K562 (cell line): ENCODE results near the gene LRRC8C. TPM values are rescaled to one million over a fixed set of nuclear protein-coding genes. Genes with fewer than 3 reads are reported as not detected.
A peak's percentile ranks its signal among the peaks of the same experiment; 100 is the strongest.

ENCODE experiments used
- ASH1L ChIP-seq: fragments of 450-650 bp; IDR thresholded peaks from 2 replicates; pipeline ENCODE4 v1.6.1; 2018; ENCODE audit warnings: borderline replicate concordance, mild to moderate bottlenecking, low read depth; ENCODE audit not compliant: partially characterized antibody
- CBX1 ChIP-seq: sonication (generic); IDR thresholded peaks from 2 replicates; pipeline ENCODE4 v1.6.1; 2016; ENCODE audit warnings: antibody characterized with exemption, low read depth, mild to moderate bottlenecking
- CCNT2 ChIP-seq: IDR thresholded peaks from 2 replicates; pipeline ENCODE4 v1.6.1; 2011; ENCODE audit warnings: borderline replicate concordance, low read depth, mild to moderate bottlenecking, moderate library complexity, mixed read lengths, low read length; ENCODE audit not compliant: insufficient read length; ENCODE audit errors: extremely low read depth
- EGR1 ChIP-seq: fragments of 450-650 bp; conservative IDR thresholded peaks from 2 replicates; pipeline ENCODE4 v1.6.1; 2017; ENCODE audit warnings: mild to moderate bottlenecking
- ETV6 ChIP-seq, 3 experiments: fragments of 150-350 bp in 1 of 3; sonication (generic) in 1 of 3; formaldehyde crosslinking in 1 of 3; IDR thresholded peaks; 2 replicates each; pipeline versions ENCODE4 v1.6.1 to v1.8.0; 2014 to 2022; ENCODE audit warnings: borderline replicate concordance in 2 of 3, low read depth in 2 of 3, antibody characterized with exemption in 1 of 3, low read length in 1 of 3, mild to moderate bottlenecking in 1 of 3, missing genetic modification reagents in 1 of 3
- HDAC1 ChIP-seq, 2 experiments: fragments of 450-650 bp; IDR thresholded peaks; 2 replicates each; pipeline ENCODE4 v1.6.1; 2016 to 2017; ENCODE audit warnings: inconsistent platforms in 1 of 2, mild to moderate bottlenecking in 1 of 2, moderate library complexity in 1 of 2
- MTA2 ChIP-seq: fragments of 450-650 bp; IDR thresholded peaks from 2 replicates; pipeline ENCODE4 v1.6.1; 2016; ENCODE audit warnings: low read depth
- MTA3 ChIP-seq: fragments of 450-650 bp; formaldehyde crosslinking; IDR thresholded peaks from 2 replicates; pipeline ENCODE4 v1.6.1; 2017; ENCODE audit warnings: mild to moderate bottlenecking, borderline replicate concordance
- PML ChIP-seq: IDR thresholded peaks from 2 replicates; pipeline ENCODE4 v1.6.1; 2012; ENCODE audit warnings: low read length, inconsistent platforms
- SETDB1 ChIP-seq: IDR thresholded peaks from one replicate; pipeline ENCODE4 v1.6.1; 2012; ENCODE audit warnings: low read length, control low read depth, inconsistent platforms
- TAL1 ChIP-seq: fragments of 450-650 bp; IDR thresholded peaks from 2 replicates; pipeline ENCODE4 v1.6.1; 2016; ENCODE audit warnings: mild to moderate bottlenecking
- TFAM ChIP-seq: fragments of 250-450 bp; sonication (Bioruptor Pico); conservative IDR thresholded peaks from 2 replicates; pipeline ENCODE4 v1.5.0; 2021; ENCODE audit warnings: mild to moderate bottlenecking, moderate library complexity
- polyA plus RNA-seq, 8 experiments: library from polyadenylated mRNA; depleted of rRNA in 4 of 8; stranded (reverse) in 5 of 8; unstranded in 3 of 8; fragments of >200 nt; fragmentation: Nextera tagmentation in 2 of 8; fragmentation: Illumina TruSeq in 1 of 8; extraction: Ambion mirVana in 2 of 8; extraction: Trizol in 1 of 8; gene quantifications; 2 replicates each; pipeline versions ENCODE4 v1.2.1 to v1.2.3, GENCODE V29; 2011 to 2014; ENCODE audit warnings: inconsistent platforms in 1 of 8, missing spikeins in 1 of 8
- total RNA-seq, 7 experiments: library from RNA; depleted of rRNA in 6 of 7; stranded (reverse); fragments of >200 nt in 6 of 7; fragmentation: Illumina TruSeq in 2 of 7; extraction: Trizol in 2 of 7; gene quantifications; 2 replicates each; pipeline versions ENCODE4 v1.2.1 to v1.2.3, GENCODE V29; 2011 to 2021; ENCODE audit warnings: low replicate concordance in 1 of 7
- TF ChIP-seq, protein P1 (sequence below): fragments of 200-800 bp; sonication (Bioruptor generic); IDR thresholded peaks from 2 replicates; pipeline ENCODE4 v1.6.1; 2017; ENCODE audit warnings: missing genetic modification characterization, missing compliant biosample characterization
- TF ChIP-seq, protein P2 (sequence below): fragments of 450-650 bp; IDR thresholded peaks from 2 replicates; pipeline ENCODE4 v1.6.1; 2018; ENCODE audit not compliant: partially characterized antibody
- TF ChIP-seq, protein P3 (sequence below): fragments of 250-450 bp; sonication (Bioruptor Pico); IDR thresholded peaks from 2 replicates; pipeline ENCODE4 v1.5.0; 2021; ENCODE audit warnings: mild to moderate bottlenecking, borderline replicate concordance

LRRC8C gene
- total and polyA plus RNA-seq, 9 of the 15 experiments (the other 6 are each of a cell fraction or from before 2014, with no cell fraction given) = 1.00 to 12.5 (median 4.5) TPM

DNA sequence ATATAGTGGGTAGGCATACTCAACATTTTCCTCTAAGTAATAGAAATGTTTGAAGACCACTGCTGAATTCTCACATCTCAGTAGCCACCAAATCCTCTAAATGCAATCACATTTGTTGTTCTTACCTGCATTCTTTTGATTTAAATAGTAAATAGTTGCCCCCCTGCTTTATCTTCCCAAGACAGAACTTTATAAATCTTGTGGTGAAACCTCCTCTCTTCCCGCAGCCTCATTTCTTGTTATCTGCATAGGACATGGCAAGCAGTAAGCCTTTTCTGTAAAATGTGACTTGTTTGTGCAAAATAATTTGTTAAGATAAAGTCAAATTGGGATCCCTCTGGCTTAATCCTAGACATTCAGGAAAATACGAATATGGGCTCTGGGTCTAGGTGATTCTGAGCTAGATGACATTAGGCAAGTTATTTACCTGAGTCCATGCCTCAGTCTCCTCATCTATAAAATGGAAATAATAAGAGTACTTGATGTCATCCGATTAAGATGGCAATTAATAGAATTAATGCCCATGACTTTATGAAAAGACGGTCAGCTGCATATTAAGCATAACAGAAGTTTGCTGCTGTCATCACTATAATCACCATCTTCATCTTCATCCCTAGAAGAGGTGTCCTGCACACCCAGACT lies 77.7 kb downstream of the LRRC8C start (continued):
- TF ChIP-seq ASH1L (no peak), ETV6 (IDR thresholded peaks at IDR 0.05; ENCODE audit: borderline replicate concordance in 1 of 2, low read depth in 2 of 2, low read length in 1 of 2) (no peak), ETV6 (CRISPR knock-in tag; IDR thresholded peaks at IDR 0.05; ENCODE audit: borderline replicate concordance) (no peak), PML (peak; percentile 68; the same call in 1 of the 2 replicates), EGR1 (no peak), HDAC1 (IDR thresholded peaks at IDR 0.05) (peak in 1 of 2 experiments; percentile 66; a peak in 1 of 4 replicates), SETDB1 (no peak), CBX1 (no peak), TAL1 (peak; percentile 83), MTA2 (peak; percentile 61; the same call in 1 of the 2 replicates), CCNT2 (peak; percentile 31), MTA3 (no peak), TFAM (CRISPR knock-in tag) (no peak)
- TF ChIP-seq, protein P1, sequence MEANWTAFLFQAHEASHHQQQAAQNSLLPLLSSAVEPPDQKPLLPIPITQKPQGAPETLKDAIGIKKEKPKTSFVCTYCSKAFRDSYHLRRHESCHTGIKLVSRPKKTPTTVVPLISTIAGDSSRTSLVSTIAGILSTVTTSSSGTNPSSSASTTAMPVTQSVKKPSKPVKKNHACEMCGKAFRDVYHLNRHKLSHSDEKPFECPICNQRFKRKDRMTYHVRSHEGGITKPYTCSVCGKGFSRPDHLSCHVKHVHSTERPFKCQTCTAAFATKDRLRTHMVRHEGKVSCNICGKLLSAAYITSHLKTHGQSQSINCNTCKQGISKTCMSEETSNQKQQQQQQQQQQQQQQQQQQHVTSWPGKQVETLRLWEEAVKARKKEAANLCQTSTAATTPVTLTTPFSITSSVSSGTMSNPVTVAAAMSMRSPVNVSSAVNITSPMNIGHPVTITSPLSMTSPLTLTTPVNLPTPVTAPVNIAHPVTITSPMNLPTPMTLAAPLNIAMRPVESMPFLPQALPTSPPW = peak; percentile 85
- TF ChIP-seq, protein P2, sequence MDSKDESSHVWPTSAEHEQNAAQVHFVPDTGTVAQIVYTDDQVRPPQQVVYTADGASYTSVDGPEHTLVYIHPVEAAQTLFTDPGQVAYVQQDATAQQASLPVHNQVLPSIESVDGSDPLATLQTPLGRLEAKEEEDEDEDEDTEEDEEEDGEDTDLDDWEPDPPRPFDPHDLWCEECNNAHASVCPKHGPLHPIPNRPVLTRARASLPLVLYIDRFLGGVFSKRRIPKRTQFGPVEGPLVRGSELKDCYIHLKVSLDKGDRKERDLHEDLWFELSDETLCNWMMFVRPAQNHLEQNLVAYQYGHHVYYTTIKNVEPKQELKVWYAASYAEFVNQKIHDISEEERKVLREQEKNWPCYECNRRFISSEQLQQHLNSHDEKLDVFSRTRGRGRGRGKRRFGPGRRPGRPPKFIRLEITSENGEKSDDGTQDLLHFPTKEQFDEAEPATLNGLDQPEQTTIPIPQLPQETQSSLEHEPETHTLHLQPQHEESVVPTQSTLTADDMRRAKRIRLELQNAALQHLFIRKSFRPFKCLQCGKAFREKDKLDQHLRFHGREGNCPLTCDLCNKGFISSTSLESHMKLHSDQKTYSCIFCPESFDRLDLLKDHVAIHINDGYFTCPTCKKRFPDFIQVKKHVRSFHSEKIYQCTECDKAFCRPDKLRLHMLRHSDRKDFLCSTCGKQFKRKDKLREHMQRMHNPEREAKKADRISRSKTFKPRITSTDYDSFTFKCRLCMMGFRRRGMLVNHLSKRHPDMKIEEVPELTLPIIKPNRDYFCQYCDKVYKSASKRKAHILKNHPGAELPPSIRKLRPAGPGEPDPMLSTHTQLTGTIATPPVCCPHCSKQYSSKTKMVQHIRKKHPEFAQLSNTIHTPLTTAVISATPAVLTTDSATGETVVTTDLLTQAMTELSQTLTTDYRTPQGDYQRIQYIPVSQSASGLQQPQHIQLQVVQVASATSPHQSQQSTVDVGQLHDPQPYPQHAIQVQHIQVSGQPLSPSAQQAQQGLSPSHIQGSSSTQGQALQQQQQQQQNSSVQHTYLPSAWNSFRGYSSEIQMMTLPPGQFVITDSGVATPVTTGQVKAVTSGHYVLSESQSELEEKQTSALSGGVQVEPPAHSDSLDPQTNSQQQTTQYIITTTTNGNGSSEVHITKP = no peak
- TF ChIP-seq, protein P3, sequence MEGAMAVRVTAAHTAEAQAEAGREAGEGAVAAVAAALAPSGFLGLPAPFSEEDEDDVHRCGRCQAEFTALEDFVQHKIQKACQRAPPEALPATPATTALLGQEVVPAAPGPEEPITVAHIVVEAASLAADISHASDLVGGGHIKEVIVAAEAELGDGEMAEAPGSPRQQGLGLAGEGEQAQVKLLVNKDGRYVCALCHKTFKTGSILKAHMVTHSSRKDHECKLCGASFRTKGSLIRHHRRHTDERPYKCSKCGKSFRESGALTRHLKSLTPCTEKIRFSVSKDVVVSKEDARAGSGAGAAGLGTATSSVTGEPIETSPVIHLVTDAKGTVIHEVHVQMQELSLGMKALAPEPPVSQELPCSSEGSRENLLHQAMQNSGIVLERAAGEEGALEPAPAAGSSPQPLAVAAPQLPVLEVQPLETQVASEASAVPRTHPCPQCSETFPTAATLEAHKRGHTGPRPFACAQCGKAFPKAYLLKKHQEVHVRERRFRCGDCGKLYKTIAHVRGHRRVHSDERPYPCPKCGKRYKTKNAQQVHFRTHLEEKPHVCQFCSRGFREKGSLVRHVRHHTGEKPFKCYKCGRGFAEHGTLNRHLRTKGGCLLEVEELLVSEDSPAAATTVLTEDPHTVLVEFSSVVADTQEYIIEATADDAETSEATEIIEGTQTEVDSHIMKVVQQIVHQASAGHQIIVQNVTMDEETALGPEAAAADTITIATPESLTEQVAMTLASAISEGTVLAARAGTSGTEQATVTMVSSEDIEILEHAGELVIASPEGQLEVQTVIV (CRISPR knock-in tag) = no peak
